Measurements from ENCODE around the gene KCTD13.

DNA sequence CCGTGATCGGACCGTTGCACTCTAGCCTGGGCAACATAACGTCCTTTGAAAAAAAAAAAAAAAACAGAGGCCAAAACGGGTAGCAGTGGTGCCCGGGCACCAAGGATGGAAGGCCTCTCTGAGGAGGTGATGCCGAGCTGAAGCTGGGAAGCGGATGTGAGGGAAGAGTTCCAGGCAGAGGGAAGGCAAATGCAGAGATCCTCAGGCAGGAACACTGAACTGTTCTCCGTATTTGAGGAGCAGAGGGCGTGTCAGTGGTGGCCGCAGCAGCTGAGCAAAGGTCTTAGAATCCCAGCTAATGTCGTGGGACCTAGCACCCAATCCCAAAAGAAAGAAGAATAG, 656 bp upstream of the KCTD13 start:
- TF ChIP-seq, protein P1, sequence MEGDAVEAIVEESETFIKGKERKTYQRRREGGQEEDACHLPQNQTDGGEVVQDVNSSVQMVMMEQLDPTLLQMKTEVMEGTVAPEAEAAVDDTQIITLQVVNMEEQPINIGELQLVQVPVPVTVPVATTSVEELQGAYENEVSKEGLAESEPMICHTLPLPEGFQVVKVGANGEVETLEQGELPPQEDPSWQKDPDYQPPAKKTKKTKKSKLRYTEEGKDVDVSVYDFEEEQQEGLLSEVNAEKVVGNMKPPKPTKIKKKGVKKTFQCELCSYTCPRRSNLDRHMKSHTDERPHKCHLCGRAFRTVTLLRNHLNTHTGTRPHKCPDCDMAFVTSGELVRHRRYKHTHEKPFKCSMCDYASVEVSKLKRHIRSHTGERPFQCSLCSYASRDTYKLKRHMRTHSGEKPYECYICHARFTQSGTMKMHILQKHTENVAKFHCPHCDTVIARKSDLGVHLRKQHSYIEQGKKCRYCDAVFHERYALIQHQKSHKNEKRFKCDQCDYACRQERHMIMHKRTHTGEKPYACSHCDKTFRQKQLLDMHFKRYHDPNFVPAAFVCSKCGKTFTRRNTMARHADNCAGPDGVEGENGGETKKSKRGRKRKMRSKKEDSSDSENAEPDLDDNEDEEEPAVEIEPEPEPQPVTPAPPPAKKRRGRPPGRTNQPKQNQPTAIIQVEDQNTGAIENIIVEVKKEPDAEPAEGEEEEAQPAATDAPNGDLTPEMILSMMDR (IDR thresholded peaks at IDR 0.05): no peak
- TF ChIP-seq POLR2A (IDR thresholded peaks at IDR 0.05) (no peak), POLR2AphosphoS5 (IDR thresholded peaks at IDR 0.05) (no peak)
